HEK293 (cell line): Measurements from ENCODE around the gene SLC1A2.
"Not testable (repeated sequence)": the region's sequence is repeated elsewhere in the genome, so short reads cannot be mapped to it uniquely, and the experiment has no call there.

Experiments used
- CTCF ChIA-PET: fragments of 350-600 bp; formaldehyde crosslinking; extraction: SDS; loops from one replicate; lab custom pipeline; 2021; ENCODE audit warnings: antibody characterized with exemption; lab: Yijun Ruan, JAX
- POLR2A ChIA-PET: fragments of 300-600 bp; formaldehyde crosslinking; extraction: SDS; loops from one replicate; lab custom pipeline; 2020; ENCODE audit warnings: antibody characterized with exemption, inconsistent platforms; lab: Yijun Ruan, JAX
- H3K27ac ChIP-seq: fragments of 200-500 bp; sonication (Bioruptor generic); 2 replicates; pipeline ENCODE4 v1.5.1; 2014; ENCODE audit warnings: low read depth, low read length, control low read depth, inconsistent platforms; ENCODE audit errors: extremely low read depth
- H3K36me3 ChIP-seq, 2 experiments: fragments of 200-500 bp in 1 of 2; sonication (Bioruptor generic) in 1 of 2; 1 replicate in 1 of 2; 2 replicates in 1 of 2; pipeline ENCODE4 v1.5.1; 2014 to 2017; ENCODE audit warnings: inconsistent platforms in 2 of 2, low read length in 2 of 2; ENCODE audit not compliant: control insufficient read depth in 2 of 2, insufficient read depth in 1 of 2
- H3K4me1 ChIP-seq: fragments of 200-500 bp; sonication (Bioruptor generic); 2 replicates; pipeline ENCODE4 v1.5.1; 2014; ENCODE audit warnings: mild to moderate bottlenecking, low read length, inconsistent platforms; ENCODE audit not compliant: control insufficient read depth, insufficient read depth
- H3K4me3 ChIP-seq: 2 replicates; pipeline ENCODE4 v1.5.1; 2011; ENCODE audit warnings: low read depth, mild to moderate bottlenecking, control low read depth, low read length, moderate library complexity
- H3K9me3 ChIP-seq: fragments of 200-500 bp; sonication (Bioruptor generic); 2 replicates; pipeline ENCODE4 v1.5.1; 2014; ENCODE audit warnings: low read depth, low read length, inconsistent platforms; ENCODE audit not compliant: control insufficient read depth, insufficient read depth
- KLF1 ChIP-seq: fragments of 450-650 bp; formaldehyde crosslinking; IDR thresholded peaks from 2 replicates; pipeline ENCODE4 v1.5.1; 2016; ENCODE audit warnings: missing biosample characterization, missing genetic modification characterization
- MYNN ChIP-seq: fragments of 450-650 bp; formaldehyde crosslinking; IDR thresholded peaks from 2 replicates; pipeline ENCODE4 v1.5.1; 2016; ENCODE audit warnings: missing biosample characterization, missing genetic modification characterization, borderline replicate concordance
- OVOL3 ChIP-seq: fragments of 450-650 bp; formaldehyde crosslinking; IDR thresholded peaks from 2 replicates; pipeline ENCODE4 v1.5.1; 2016; ENCODE audit warnings: missing biosample characterization, missing genetic modification characterization
- PRDM4 ChIP-seq: fragments of 450-650 bp; formaldehyde crosslinking; IDR thresholded peaks from 2 replicates; pipeline ENCODE4 v1.5.1; 2017; ENCODE audit warnings: missing biosample characterization, missing genetic modification characterization
- SP7 ChIP-seq: fragments of 450-650 bp; formaldehyde crosslinking; IDR thresholded peaks from 2 replicates; pipeline ENCODE4 v1.5.1; 2016; ENCODE audit warnings: missing biosample characterization, missing genetic modification characterization
- TSHZ1 ChIP-seq: fragments of 450-650 bp; formaldehyde crosslinking; IDR thresholded peaks from 2 replicates; pipeline ENCODE4 v1.5.1; 2016; ENCODE audit warnings: missing biosample characterization, missing genetic modification characterization, borderline replicate concordance
- ZBTB20 ChIP-seq: fragments of 450-650 bp; formaldehyde crosslinking; IDR thresholded peaks from 2 replicates; pipeline ENCODE4 v1.5.1; 2016; ENCODE audit warnings: missing biosample characterization, missing genetic modification characterization
- ZBTB7A ChIP-seq: fragments of 450-650 bp; formaldehyde crosslinking; IDR thresholded peaks from 2 replicates; pipeline ENCODE4 v1.5.1; 2016; ENCODE audit warnings: low read depth, missing biosample characterization, missing genetic modification characterization
- ZNF112 ChIP-seq: fragments of 450-650 bp; formaldehyde crosslinking; IDR thresholded peaks from 2 replicates; pipeline ENCODE4 v1.5.0; 2017; ENCODE audit warnings: missing biosample characterization, missing genetic modification characterization
- ZNF121 ChIP-seq: fragments of 450-650 bp; formaldehyde crosslinking; IDR thresholded peaks from 2 replicates; pipeline ENCODE4 v1.5.1; 2016; ENCODE audit warnings: missing biosample characterization, missing genetic modification characterization
- ZNF133 ChIP-seq: fragments of 450-650 bp; formaldehyde crosslinking; IDR thresholded peaks from 2 replicates; pipeline ENCODE4 v1.5.1; 2016; ENCODE audit warnings: missing biosample characterization, missing genetic modification characterization
- ZNF157 ChIP-seq: fragments of 450-650 bp; formaldehyde crosslinking; IDR thresholded peaks from 2 replicates; pipeline ENCODE4 v1.5.1; 2016; ENCODE audit warnings: missing biosample characterization, missing genetic modification characterization
- ZNF23 ChIP-seq: fragments of 450-650 bp; formaldehyde crosslinking; IDR thresholded peaks from 2 replicates; pipeline ENCODE4 v1.5.1; 2016; ENCODE audit warnings: missing biosample characterization, missing genetic modification characterization, borderline replicate concordance
- ZNF239 ChIP-seq: fragments of 450-650 bp; formaldehyde crosslinking; IDR thresholded peaks from 2 replicates; pipeline ENCODE4 v1.5.1; 2016; ENCODE audit warnings: missing biosample characterization, missing genetic modification characterization
- ZNF426 ChIP-seq: fragments of 450-650 bp; formaldehyde crosslinking; IDR thresholded peaks from 2 replicates; pipeline ENCODE4 v1.5.1; 2017; ENCODE audit warnings: missing biosample characterization, missing genetic modification characterization, mild to moderate bottlenecking, inconsistent platforms, moderate library complexity
- ZNF473 ChIP-seq: fragments of 450-650 bp; formaldehyde crosslinking; IDR thresholded peaks from 2 replicates; pipeline ENCODE4 v1.5.1; 2017; ENCODE audit warnings: missing biosample characterization, missing genetic modification characterization
- ZNF488 ChIP-seq: fragments of 450-650 bp; formaldehyde crosslinking; IDR thresholded peaks from 2 replicates; pipeline ENCODE4 v1.5.1; 2016; ENCODE audit warnings: missing biosample characterization, missing genetic modification characterization
- ZNF561 ChIP-seq: fragments of 450-650 bp; IDR thresholded peaks from 2 replicates; pipeline ENCODE4 v1.5.1; 2018; ENCODE audit warnings: missing biosample characterization, missing genetic modification characterization, borderline replicate concordance
- ZNF585B ChIP-seq: fragments of 450-650 bp; formaldehyde crosslinking; IDR thresholded peaks from 2 replicates; pipeline ENCODE4 v1.5.1; 2016; ENCODE audit warnings: missing biosample characterization, missing genetic modification characterization
- ZNF629 ChIP-seq: fragments of 450-650 bp; formaldehyde crosslinking; IDR thresholded peaks from 2 replicates; pipeline ENCODE4 v1.5.1; 2017; ENCODE audit warnings: missing biosample characterization, missing genetic modification characterization
- ZNF768 ChIP-seq: fragments of 450-650 bp; formaldehyde crosslinking; IDR thresholded peaks from 2 replicates; pipeline ENCODE4 v1.5.1; 2018; ENCODE audit warnings: missing biosample characterization, mild to moderate bottlenecking, missing genetic modification characterization
- ZNF830 ChIP-seq: fragments of 450-650 bp; IDR thresholded peaks from 2 replicates; pipeline ENCODE4 v1.5.0; 2018; ENCODE audit warnings: missing biosample characterization, missing genetic modification characterization, low read depth, mild to moderate bottlenecking, moderate library complexity
- ZSCAN16 ChIP-seq: fragments of 450-650 bp; formaldehyde crosslinking; IDR thresholded peaks from 2 replicates; pipeline ENCODE4 v1.5.1; 2016; ENCODE audit warnings: missing biosample characterization, missing genetic modification characterization

The SLC1A2 gene

GRCh38 chr11:35230388-35230787 is 189.0 kb downstream of the SLC1A2 start (continued):
- TF ChIP-seq ZNF585B (no peak), ZBTB7A (tag by site-specific recombination) (no peak), ZNF629 (no peak), ZNF133 (no peak), ZBTB20 (tag by site-specific recombination) (no peak), ZNF768 (tag by site-specific recombination) (no peak)

GRCh38 chr11:35228328-35228725 is 191.0 kb downstream of the SLC1A2 start:
- Histone ChIP-seq H3K9me3 (no peaks in the 10 kb centered on the region), H3K27ac (no peak overlapping the region), H3K4me3 (no peak overlapping the region), H3K4me1 (no peaks in the 10 kb centered on the region)
- CTCF ChIA-PET: interaction anchor here (0.6 kb wide), 1 partner anchor 12 kb away, joined by 4 read pairs; no protein-coding TSS in a partner anchor
- POLR2A ChIA-PET: no interaction called here
- TF ChIP-seq ZNF473 (no peak), ZNF488 (tag by site-specific recombination) (no peak)
- TF ChIP-seq, all 188 proteins: peak for 0
- H3K36me3 ChIP-seq: no peaks in the 10 kb centered on the region

- Histone ChIP-seq H3K9me3 (no peaks in the 10 kb centered on the region), H3K4me3 (no peak overlapping the region), H3K36me3 (no peaks in the 10 kb centered on the region), H3K4me1 (no peaks in the 10 kb centered on the region), H3K27ac (no peak overlapping the region)
- TF ChIP-seq KLF1 (tag by site-specific recombination) (no peak), ZNF121 (tag by site-specific recombination) (no peak), ZNF112 (tag by site-specific recombination) (no peak), SP7 (tag by site-specific recombination) (no peak), TSHZ1 (tag by site-specific recombination) (no peak), ZNF561 (tag by site-specific recombination) (no peak), ZNF426 (tag by site-specific recombination) (no peak), ZNF768 (tag by site-specific recombination) (no peak), PRDM4 (tag by site-specific recombination) (no peak), MYNN (tag by site-specific recombination) (no peak), ZNF157 (no peak), ZNF830 (no peak), OVOL3 (tag by site-specific recombination) (no peak), ZNF23 (tag by site-specific recombination) (no peak), ZNF239 (tag by site-specific recombination) (no peak), ZSCAN16 (tag by site-specific recombination) (no peak)
- ChIA-PET POLR2A (no interaction called here), CTCF (no interaction called here)
Observed at GRCh38 chr11:35227576-35228327, 191.6 kb downstream of the SLC1A2 start.

- POLR2A ChIA-PET, H3K27ac ChIP-seq, H3K4me1 ChIP-seq, CTCF ChIA-PET, H3K36me3 ChIP-seq, H3K9me3 ChIP-seq, H3K4me3 ChIP-seq: not testable (repeated sequence)
Observed at GRCh38 chr11:35226756-35227155, 192.6 kb downstream of the SLC1A2 start.
